ENCODE data around the gene AKR1C4. TPM values are rescaled to one million over a fixed set of nuclear protein-coding genes. Genes with fewer than 3 reads are reported as not detected.

Gene AKR1C4
- total and polyA plus RNA-seq, 5 donors from 2014 or later, result not detected

- peaks cover 0 to 10% (median 4%) of the 10 kb centered on the region in 7 donors for H3K9me3 Mint-ChIP-seq
- Histone ChIP-seq H3K36me3 (ENCODE audit: control insufficient read depth, insufficient read depth, low read length) (peaks cover 9% of the 10 kb centered on the region), H3K9me3 (ENCODE audit: control insufficient read depth in 2 of 2, low read length in 2 of 2) (peaks cover 5 to 7% of the 10 kb centered on the region in 2 experiments), H3K27ac (ENCODE audit: insufficient read depth, low read length, poor library complexity, severe bottlenecking) (no peak overlapping the region), H3K4me1 (ENCODE audit: control insufficient read depth, insufficient read depth, low read length, poor library complexity, severe bottlenecking) (no peaks in the 10 kb centered on the region), H3K4me3 (ENCODE audit: low read depth, low read length) (no peak overlapping the region), H3K27me3 (ENCODE audit: control insufficient read depth, insufficient read depth, low read length) (no peaks in the 10 kb centered on the region)
- no peak for ATAC-seq (ENCODE audit: low read depth in 2 of 2)
- DNase-seq, result no peak
- no peak overlapping the region for H3K4me3 Mint-ChIP-seq
- peaks cover 15% of the 10 kb centered on the region for H3K36me3 Mint-ChIP-seq
- no peaks in the 10 kb centered on the region for H3K4me1 Mint-ChIP-seq
- H3K27me3 Mint-ChIP-seq, result no peaks in the 10 kb centered on the region
- no peak overlapping the region for H3K27ac Mint-ChIP-seq
Measured at GRCh38 chr10:5268234-5268633, 71.6 kb downstream of the AKR1C4 start.

Other genes starting within 250 kb of the AKR1C4 start
- 1.4 TPM for gene AKR1C1, start 233.4 kb upstream of the AKR1C4 start, total RNA-seq
- gene AKR1C1, start 233.4 kb upstream of the AKR1C4 start, polyA plus RNA-seq, result 1 to 10 TPM in 1 of 4 donors, under 1 TPM in 2, not detected in 1; 0.14 to 1.5 (median 0.29) TPM
- gene AKR1C2, start 193.0 kb upstream of the AKR1C4 start, total RNA-seq, result not detected
- gene AKR1C2, start 193.0 kb upstream of the AKR1C4 start, polyA plus RNA-seq, result not detected
- 7.4 TPM for gene AKR1C3, start 102.4 kb upstream of the AKR1C4 start, total RNA-seq
- 10 to 100 TPM in 3 of 4 donors, 1 to 10 TPM in 1; 8.9 to 49.6 (median 14.2) TPM for gene AKR1C3, start 102.4 kb upstream of the AKR1C4 start, polyA plus RNA-seq
- 3.2 TPM for gene AKR1C8, start 11.7 kb upstream of the AKR1C4 start, total RNA-seq
- gene AKR1C8, start 11.7 kb upstream of the AKR1C4 start, polyA plus RNA-seq, result under 1 TPM in 2 of 4 donors, not detected in 2; 0.52 to 0.67 TPM
- not detected for gene UCN3, start 168.1 kb downstream of the AKR1C4 start, total RNA-seq
- not detected for gene UCN3, start 168.1 kb downstream of the AKR1C4 start, polyA plus RNA-seq
- gene TUBAL3, start 208.0 kb downstream of the AKR1C4 start, total RNA-seq, result not detected
- gene TUBAL3, start 208.0 kb downstream of the AKR1C4 start, polyA plus RNA-seq, result under 1 TPM in 1 of 4 donors, not detected in 3; 0.31 TPM
- gene NET1, start 215.7 kb downstream of the AKR1C4 start, total RNA-seq, result 27.7 TPM
- 10 to 100 TPM; 11.3 to 15.4 (median 14.0) TPM for gene NET1, start 215.7 kb downstream of the AKR1C4 start, polyA plus RNA-seq

All from CD4-positive, CD25-positive, alpha-beta regulatory T cell (primary cell).